IMR-90 (cell line): ENCODE measurements around the gene BOD1L1. TPM values are rescaled to one million over a fixed set of nuclear protein-coding genes. Genes with fewer than 3 reads are reported as not detected.

ENCODE experiments used
- ATAC-seq: fragments of 200-7000 bp; cut with Tn5 transposase; 2 replicates; pipeline ENCODE4 v1.9.1; 2020; ENCODE audit warnings: low read depth, mild to moderate bottlenecking, moderate library complexity
- BruUV-seq: library from RNA; stranded (reverse); fragments of 400-500 nt; replicated peaks from 2 replicates; lab custom pipeline; 2021; lab: Mats Ljungman, UMichigan
- CTCF ChIA-PET: fragments of 300-600 bp; formaldehyde crosslinking; extraction: SDS; loops from one replicate; lab custom pipeline; 2021; ENCODE audit warnings: antibody characterized with exemption; lab: Yijun Ruan, JAX
- POLR2A ChIA-PET: fragments of 300-600 bp; sonication (Branson Sonifier 250); formaldehyde crosslinking; loops from one replicate; lab custom pipeline; 2022; ENCODE audit warnings: antibody characterized with exemption; ENCODE audit not compliant: unreplicated experiment; lab: Charles Lee
- DNase-seq: peaks from one replicate; pipeline ENCODE4 v3.0.0; 2013
- H2AFZ ChIP-seq: replicated peaks from 2 replicates; pipeline ENCODE3; 2013; ENCODE audit warnings: low read length, mild to moderate bottlenecking; ENCODE audit not compliant: poor library complexity
- H2AK5ac ChIP-seq: 2 replicates; pipeline ENCODE4 v1.6.1; 2013; ENCODE audit warnings: low read depth, low read length, inconsistent platforms
- H2AK9ac ChIP-seq: replicated peaks from 2 replicates; pipeline ENCODE3; 2013; ENCODE audit warnings: mild to moderate bottlenecking, low read depth, low read length, moderate library complexity; ENCODE audit not compliant: poor library complexity
- H2BK120ac ChIP-seq: 2 replicates; pipeline ENCODE4 v1.6.1; 2013; ENCODE audit warnings: low read depth, low read length, inconsistent platforms
- H2BK15ac ChIP-seq: 3 replicates; pipeline ENCODE4 v1.6.1; 2013; ENCODE audit warnings: low read depth, low read length, inconsistent platforms
- H2BK20ac ChIP-seq: 2 replicates; pipeline ENCODE4 v1.6.1; 2013; ENCODE audit warnings: low read depth, mild to moderate bottlenecking, inconsistent platforms, low read length, moderate library complexity
- H2BK5ac ChIP-seq: 2 replicates; pipeline ENCODE4 v1.6.1; 2013; ENCODE audit warnings: mild to moderate bottlenecking, low read depth, low read length, inconsistent platforms; ENCODE audit not compliant: poor library complexity, severe bottlenecking
- H3K14ac ChIP-seq: replicated peaks from 2 replicates; pipeline ENCODE4 v1.6.1; 2013; ENCODE audit warnings: low read depth, low read length, inconsistent platforms
- H3K18ac ChIP-seq: 2 replicates; pipeline ENCODE4 v1.6.1; 2013; ENCODE audit warnings: low read depth, low read length, control low read depth
- H3K23ac ChIP-seq: 2 replicates; pipeline ENCODE4 v1.6.1; 2013; ENCODE audit warnings: low read depth, low read length, inconsistent platforms
- H3K27ac ChIP-seq: 2 replicates; pipeline ENCODE4 v1.5.1; 2013; ENCODE audit warnings: mild to moderate bottlenecking, control low read depth, low read length; ENCODE audit not compliant: insufficient read depth
- H3K27me3 ChIP-seq: 2 replicates; pipeline ENCODE4 v1.6.1; 2013; ENCODE audit warnings: low read length; ENCODE audit not compliant: control insufficient read depth, insufficient read depth
- H3K36me3 ChIP-seq: 2 replicates; pipeline ENCODE4 v1.6.1; 2013; ENCODE audit warnings: low read length, mixed read lengths; ENCODE audit not compliant: control insufficient read depth, insufficient read depth
- H3K4ac ChIP-seq: 2 replicates; pipeline ENCODE4 v1.6.1; 2013; ENCODE audit warnings: low read depth, low read length, inconsistent platforms
- H3K4me1 ChIP-seq: 2 replicates; pipeline ENCODE4 v1.6.1; 2013; ENCODE audit warnings: low read length, mixed read lengths; ENCODE audit not compliant: control insufficient read depth, insufficient read depth
- H3K4me2 ChIP-seq: 2 replicates; pipeline ENCODE4 v1.6.1; 2013; ENCODE audit warnings: low read depth, mild to moderate bottlenecking, control low read depth, low read length, moderate library complexity
- H3K4me3 ChIP-seq: 2 replicates; pipeline ENCODE4 v1.5.1; 2013; ENCODE audit warnings: low read depth, mild to moderate bottlenecking, control low read depth, low read length, moderate library complexity; ENCODE audit not compliant: insufficient read depth
- H3K56ac ChIP-seq: 2 replicates; pipeline ENCODE4 v1.6.1; 2013; ENCODE audit warnings: low read length, inconsistent platforms; ENCODE audit not compliant: insufficient read depth; ENCODE audit errors: extremely low read depth
- H3K79me1 ChIP-seq, 2 experiments: 2 replicates each; pipeline ENCODE4 v1.6.1; 2013; ENCODE audit warnings: low read length in 2 of 2, inconsistent platforms in 1 of 2, low read depth in 1 of 2
- H3K9ac ChIP-seq: 2 replicates; pipeline ENCODE4 v1.6.1; 2013; ENCODE audit warnings: low read depth, low read length, control low read depth
- H3K9me1 ChIP-seq: 2 replicates; pipeline ENCODE4 v1.6.1; 2013; ENCODE audit warnings: low read length, inconsistent platforms; ENCODE audit not compliant: insufficient read depth
- H3K9me3 ChIP-seq: 2 replicates; pipeline ENCODE4 v1.6.1; 2013; ENCODE audit warnings: low read length; ENCODE audit not compliant: control insufficient read depth, insufficient read depth
- H4K20me1 ChIP-seq: 2 replicates; pipeline ENCODE4 v1.6.1; 2013; ENCODE audit warnings: low read length, inconsistent platforms; ENCODE audit not compliant: insufficient read depth
- H4K5ac ChIP-seq: 2 replicates; pipeline ENCODE4 v1.6.1; 2013; ENCODE audit warnings: mild to moderate bottlenecking, low read depth, low read length, control low read depth
- H4K8ac ChIP-seq, 2 experiments: 2 replicates each; pipeline ENCODE4 v1.6.1; 2013; ENCODE audit warnings: low read depth in 2 of 2, low read length in 2 of 2, control low read depth in 1 of 2, inconsistent platforms in 1 of 2
- H4K91ac ChIP-seq: 2 replicates; pipeline ENCODE4 v1.6.1; 2013; ENCODE audit warnings: low read depth, low read length, inconsistent platforms; ENCODE audit not compliant: insufficient read depth
- WGBS, 2 experiments: methylation state at CpG; one replicate each; pipeline versions ENCODE4 v1.1.5 to v1.1.7; 2013; ENCODE audit warnings: missing lambda C conversion rate in 2 of 2; ENCODE audit not compliant: insufficient read length in 1 of 2; ENCODE audit errors: extremely low coverage in 2 of 2; 5-methylcytosine and 5-hydroxymethylcytosine counted together
- dilution Hi-C: fragments of 300-500 bp; cut with HindIII; formaldehyde crosslinking; loops from one replicate; pipeline ENCODE4 v1.14.3; 2018; ENCODE audit warnings: low sequenced_read_pairs; ENCODE audit not compliant: unreplicated experiment
- in situ Hi-C: fragments of 300-500 bp; cut with MboI; formaldehyde crosslinking; loops from 3 replicates; pipeline ENCODE4 v1.14.3; 2019; ENCODE audit warnings: low sequenced_read_pairs, inconsistent platforms, mixed read lengths
- intact Hi-C: fragments of 100-400 bp; cut with micrococcal nuclease; formaldehyde crosslinking; loops from 2 replicates; pipeline ENCODE4 v1.10.0; 2022
- polyA plus RNA-seq, 3 experiments: library from polyadenylated mRNA; depleted of rRNA; stranded (reverse); fragments of >200 nt; gene quantifications; 2 replicates each; pipeline ENCODE4 v1.2.3, GENCODE V29; 2012; ENCODE audit warnings: low replicate concordance in 1 of 3
- total RNA-seq: library from RNA; depleted of rRNA; stranded (reverse); fragments of >200 nt; gene quantifications from 2 replicates; pipeline ENCODE4 v1.2.3, GENCODE V29; 2012
- TF ChIP-seq, protein P1 (sequence below): fragments of 150-350 bp; IDR thresholded peaks from 2 replicates; pipeline ENCODE4 v1.6.1; 2016; ENCODE audit warnings: low read depth, mild to moderate bottlenecking, low read length, moderate library complexity, borderline replicate concordance

The BOD1L1 gene
- total and polyA plus RNA-seq, 2 of the 4 experiments (the other 2 are of a cell fraction) = 13.5 to 26.9 TPM

DNA sequence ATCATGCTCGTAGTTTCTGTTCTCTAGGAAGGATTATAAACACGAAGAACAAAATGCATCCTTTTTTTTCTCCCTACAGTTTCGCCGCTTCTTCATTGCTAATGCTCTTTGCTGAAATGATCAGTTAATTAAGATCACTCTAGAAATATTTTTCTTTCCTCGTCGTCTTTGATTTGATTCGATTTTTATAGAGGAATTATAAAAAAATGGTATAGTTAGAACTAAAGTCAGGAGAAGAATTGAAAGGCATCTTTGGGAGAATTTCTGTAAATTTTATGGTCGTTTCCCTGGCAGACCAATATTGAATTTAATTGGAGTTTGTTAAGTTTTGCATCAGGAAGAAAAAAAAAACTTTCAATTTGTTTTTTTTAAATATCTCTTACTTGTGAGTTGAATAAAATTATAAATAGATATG lies 82.1 kb downstream of the BOD1L1 start:
- intact Hi-C loops (loop anchor here (2.0 to 5.0 kb wide), 3 partner anchors 61 to 1778 kb away; partner anchors contain the start of gene RAB28), dilution Hi-C loops (no loop called here), in situ Hi-C loops (loop anchor here (5.0 kb wide), 2 partner anchors 693 to 813 kb away; no protein-coding TSS in a partner anchor)
- H4K8ac ChIP-seq = no peak overlapping the region
- no peaks in the 10 kb centered on the region for H3K36me3 ChIP-seq
- peak overlapping the region; percentile 58; the same call in 1 of the 2 replicates for H3K4me3 ChIP-seq
- peaks cover 69% of the 10 kb centered on the region for H3K27me3 ChIP-seq
- H3K4ac ChIP-seq = no peak overlapping the region
- H2BK5ac ChIP-seq = no peak overlapping the region
- no peak overlapping the region for H4K91ac ChIP-seq
- CTCF ChIA-PET = no interaction called here
- H3K56ac ChIP-seq = no peak overlapping the region
- no peak overlapping the region for H2AFZ ChIP-seq
- H3K9ac ChIP-seq = no peak overlapping the region
- POLR2A ChIA-PET = no interaction called here
- no TSS peak for BruUV-seq
- H3K9me3 ChIP-seq = peaks cover 13% of the 10 kb centered on the region
- no peak overlapping the region for H2AK9ac ChIP-seq
- H2BK15ac ChIP-seq = no peak overlapping the region
- no peak overlapping the region for H3K18ac ChIP-seq
- ATAC-seq (no peak), DNase-seq (no peak)
- no peak overlapping the region for H2AK5ac ChIP-seq
- no peak overlapping the region for H2BK20ac ChIP-seq
- peaks cover 2% of the 10 kb centered on the region; the same call in 1 of the 2 replicates for H3K9me1 ChIP-seq
- no peaks in the 10 kb centered on the region; the same call in 1 of the 2 replicates for H3K4me1 ChIP-seq
- H4K20me1 ChIP-seq = peaks cover 5% of the 10 kb centered on the region
- no peak overlapping the region for H3K23ac ChIP-seq
- H3K14ac ChIP-seq = no peak overlapping the region
- no peaks in the 10 kb centered on the region for H3K79me1 ChIP-seq
- H3K4me2 ChIP-seq = peak overlapping the region; percentile 100
- TF ChIP-seq, protein P1, sequence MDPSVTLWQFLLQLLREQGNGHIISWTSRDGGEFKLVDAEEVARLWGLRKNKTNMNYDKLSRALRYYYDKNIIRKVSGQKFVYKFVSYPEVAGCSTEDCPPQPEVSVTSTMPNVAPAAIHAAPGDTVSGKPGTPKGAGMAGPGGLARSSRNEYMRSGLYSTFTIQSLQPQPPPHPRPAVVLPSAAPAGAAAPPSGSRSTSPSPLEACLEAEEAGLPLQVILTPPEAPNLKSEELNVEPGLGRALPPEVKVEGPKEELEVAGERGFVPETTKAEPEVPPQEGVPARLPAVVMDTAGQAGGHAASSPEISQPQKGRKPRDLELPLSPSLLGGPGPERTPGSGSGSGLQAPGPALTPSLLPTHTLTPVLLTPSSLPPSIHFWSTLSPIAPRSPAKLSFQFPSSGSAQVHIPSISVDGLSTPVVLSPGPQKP = no peak
- H4K5ac ChIP-seq = no peak overlapping the region
- H3K27ac ChIP-seq = no peak overlapping the region
- H2BK120ac ChIP-seq = no peak overlapping the region
- no CpG with 5 or more reads among the region's 8 CpGs for WGBS, 2 experiments
